ENCODE data around the gene HLCS.

The HLCS gene

GRCh38 chr21:36800734-36801133 lies 165.7 kb downstream of the HLCS start:
- Histone ChIP-seq H3K36me3 (ENCODE audit: insufficient read depth, low read length) (no peaks in the 10 kb centered on the region), H3K9me2 (replicated peaks; ENCODE audit: low read depth, low read length) (no peaks in the 10 kb centered on the region), H2AFZ (ENCODE audit: low read length) (no peak overlapping the region), H3K9me3 (ENCODE audit: insufficient read depth, low read depth, low read length) (peaks cover 14% of the 10 kb centered on the region; the same call in 1 of the 2 replicates), H3K4me1 (ENCODE audit: insufficient read depth, low read length, poor library complexity, severe bottlenecking) (no peaks in the 10 kb centered on the region), H3K9ac (ENCODE audit: low read depth, low read length, poor library complexity, severe bottlenecking) (no peak overlapping the region), H3K27me3 (ENCODE audit: insufficient read depth, low read length, poor library complexity, severe bottlenecking) (no peaks in the 10 kb centered on the region), H3K79me2 (ENCODE audit: insufficient read depth, low read length) (no peaks in the 10 kb centered on the region), H3K4me3 (ENCODE audit: low read length, poor library complexity, severe bottlenecking) (no peak overlapping the region), H3F3A (ENCODE audit: low read depth) (no peaks in the 10 kb centered on the region), H4K20me1 (ENCODE audit: insufficient read depth, low read length, poor library complexity, severe bottlenecking) (no peaks in the 10 kb centered on the region), H3K4me2 (ENCODE audit: low read depth, low read length, poor library complexity, severe bottlenecking) (no peak overlapping the region)
- TF ChIP-seq EZH2phosphoT487 (IDR thresholded peaks at IDR 0.05; ENCODE audit: borderline replicate concordance) (no peak), CTCF (conservative IDR thresholded peaks at IDR 0.05; ENCODE audit: low read length) (no peak)

GRCh38 chr21:36799869-36800268 lies 166.6 kb downstream of the HLCS start:
- Histone ChIP-seq H3K27me3 (ENCODE audit: insufficient read depth, low read length, poor library complexity, severe bottlenecking) (no peaks in the 10 kb centered on the region), H2AFZ (ENCODE audit: low read length) (no peak overlapping the region), H3K4me2 (ENCODE audit: low read depth, low read length, poor library complexity, severe bottlenecking) (no peak overlapping the region), H3K79me2 (ENCODE audit: insufficient read depth, low read length) (no peaks in the 10 kb centered on the region), H3K9me3 (ENCODE audit: insufficient read depth, low read depth, low read length) (peaks cover 14% of the 10 kb centered on the region; the same call in 1 of the 2 replicates), H3K9me2 (replicated peaks; ENCODE audit: low read depth, low read length) (no peaks in the 10 kb centered on the region), H3K9ac (ENCODE audit: low read depth, low read length, poor library complexity, severe bottlenecking) (no peak overlapping the region), H3K4me1 (ENCODE audit: insufficient read depth, low read length, poor library complexity, severe bottlenecking) (no peaks in the 10 kb centered on the region), H4K20me1 (ENCODE audit: insufficient read depth, low read length, poor library complexity, severe bottlenecking) (no peaks in the 10 kb centered on the region), H3K4me3 (ENCODE audit: low read length, poor library complexity, severe bottlenecking) (no peak overlapping the region), H3F3A (ENCODE audit: low read depth) (no peaks in the 10 kb centered on the region), H3K36me3 (ENCODE audit: insufficient read depth, low read length) (no peaks in the 10 kb centered on the region)
- TF ChIP-seq EZH2phosphoT487 (IDR thresholded peaks at IDR 0.05; ENCODE audit: borderline replicate concordance) (no peak), CTCF (conservative IDR thresholded peaks at IDR 0.05; ENCODE audit: low read length) (no peak)

GRCh38 chr21:36798491-36798890 lies 168.0 kb downstream of the HLCS start:
- TF ChIP-seq EZH2phosphoT487 (IDR thresholded peaks at IDR 0.05; ENCODE audit: borderline replicate concordance) (no peak), CTCF (conservative IDR thresholded peaks at IDR 0.05; ENCODE audit: low read length) (no peak)

More at GRCh38 chr21:36798491-36798890, 168.0 kb downstream of the HLCS start:
- Histone ChIP-seq H3K9me2 (replicated peaks; ENCODE audit: low read depth, low read length) (no peaks in the 10 kb centered on the region), H3K27me3 (ENCODE audit: insufficient read depth, low read length, poor library complexity, severe bottlenecking) (no peaks in the 10 kb centered on the region), H3K36me3 (ENCODE audit: insufficient read depth, low read length) (no peaks in the 10 kb centered on the region), H4K20me1 (ENCODE audit: insufficient read depth, low read length, poor library complexity, severe bottlenecking) (no peaks in the 10 kb centered on the region), H3K4me2 (ENCODE audit: low read depth, low read length, poor library complexity, severe bottlenecking) (no peak overlapping the region), H3K4me1 (ENCODE audit: insufficient read depth, low read length, poor library complexity, severe bottlenecking) (no peaks in the 10 kb centered on the region), H2AFZ (ENCODE audit: low read length) (no peak overlapping the region), H3K9ac (ENCODE audit: low read depth, low read length, poor library complexity, severe bottlenecking) (no peak overlapping the region), H3F3A (ENCODE audit: low read depth) (no peaks in the 10 kb centered on the region), H3K9me3 (ENCODE audit: insufficient read depth, low read depth, low read length) (peaks cover 14% of the 10 kb centered on the region; the same call in 1 of the 2 replicates), H3K79me2 (ENCODE audit: insufficient read depth, low read length) (no peaks in the 10 kb centered on the region), H3K4me3 (ENCODE audit: low read length, poor library complexity, severe bottlenecking) (no peak overlapping the region)

Data from Loucy (cell line).